IMR-90 (cell line): Measurements from ENCODE around the gene CD300LD. TPM values are rescaled to one million over a fixed set of nuclear protein-coding genes. Genes with fewer than 3 reads are reported as not detected.

Experiments
- ATAC-seq: fragments of 200-7000 bp; cut with Tn5 transposase; 2 replicates; pipeline ENCODE4 v1.9.1; 2020; ENCODE audit warnings: low read depth, mild to moderate bottlenecking, moderate library complexity
- BruUV-seq: library from RNA; stranded (reverse); fragments of 400-500 nt; replicated peaks from 2 replicates; lab custom pipeline; 2021; lab: Mats Ljungman, UMichigan
- CTCF ChIA-PET: fragments of 300-600 bp; formaldehyde crosslinking; extraction: SDS; loops from one replicate; lab custom pipeline; 2021; ENCODE audit warnings: antibody characterized with exemption; lab: Yijun Ruan, JAX
- POLR2A ChIA-PET: fragments of 300-600 bp; sonication (Branson Sonifier 250); formaldehyde crosslinking; loops from one replicate; lab custom pipeline; 2022; ENCODE audit warnings: antibody characterized with exemption; ENCODE audit not compliant: unreplicated experiment; lab: Charles Lee
- DNase-seq: peaks from one replicate; pipeline ENCODE4 v3.0.0; 2013
- H2AFZ ChIP-seq: replicated peaks from 2 replicates; pipeline ENCODE3; 2013; ENCODE audit warnings: low read length, mild to moderate bottlenecking; ENCODE audit not compliant: poor library complexity
- H2AK5ac ChIP-seq: 2 replicates; pipeline ENCODE4 v1.6.1; 2013; ENCODE audit warnings: low read depth, low read length, inconsistent platforms
- H2AK9ac ChIP-seq: replicated peaks from 2 replicates; pipeline ENCODE3; 2013; ENCODE audit warnings: mild to moderate bottlenecking, low read depth, low read length, moderate library complexity; ENCODE audit not compliant: poor library complexity
- H2BK120ac ChIP-seq: 2 replicates; pipeline ENCODE4 v1.6.1; 2013; ENCODE audit warnings: low read depth, low read length, inconsistent platforms
- H2BK15ac ChIP-seq: 3 replicates; pipeline ENCODE4 v1.6.1; 2013; ENCODE audit warnings: low read depth, low read length, inconsistent platforms
- H2BK20ac ChIP-seq: 2 replicates; pipeline ENCODE4 v1.6.1; 2013; ENCODE audit warnings: low read depth, mild to moderate bottlenecking, inconsistent platforms, low read length, moderate library complexity
- H2BK5ac ChIP-seq: 2 replicates; pipeline ENCODE4 v1.6.1; 2013; ENCODE audit warnings: mild to moderate bottlenecking, low read depth, low read length, inconsistent platforms; ENCODE audit not compliant: poor library complexity, severe bottlenecking
- H3K14ac ChIP-seq: replicated peaks from 2 replicates; pipeline ENCODE4 v1.6.1; 2013; ENCODE audit warnings: low read depth, low read length, inconsistent platforms
- H3K18ac ChIP-seq: 2 replicates; pipeline ENCODE4 v1.6.1; 2013; ENCODE audit warnings: low read depth, low read length, control low read depth
- H3K23ac ChIP-seq: 2 replicates; pipeline ENCODE4 v1.6.1; 2013; ENCODE audit warnings: low read depth, low read length, inconsistent platforms
- H3K27ac ChIP-seq: 2 replicates; pipeline ENCODE4 v1.5.1; 2013; ENCODE audit warnings: mild to moderate bottlenecking, control low read depth, low read length; ENCODE audit not compliant: insufficient read depth
- H3K27me3 ChIP-seq: 2 replicates; pipeline ENCODE4 v1.6.1; 2013; ENCODE audit warnings: low read length; ENCODE audit not compliant: control insufficient read depth, insufficient read depth
- H3K36me3 ChIP-seq: 2 replicates; pipeline ENCODE4 v1.6.1; 2013; ENCODE audit warnings: low read length, mixed read lengths; ENCODE audit not compliant: control insufficient read depth, insufficient read depth
- H3K4ac ChIP-seq: 2 replicates; pipeline ENCODE4 v1.6.1; 2013; ENCODE audit warnings: low read depth, low read length, inconsistent platforms
- H3K4me1 ChIP-seq: 2 replicates; pipeline ENCODE4 v1.6.1; 2013; ENCODE audit warnings: low read length, mixed read lengths; ENCODE audit not compliant: control insufficient read depth, insufficient read depth
- H3K4me2 ChIP-seq: 2 replicates; pipeline ENCODE4 v1.6.1; 2013; ENCODE audit warnings: low read depth, mild to moderate bottlenecking, control low read depth, low read length, moderate library complexity
- H3K4me3 ChIP-seq: 2 replicates; pipeline ENCODE4 v1.5.1; 2013; ENCODE audit warnings: low read depth, mild to moderate bottlenecking, control low read depth, low read length, moderate library complexity; ENCODE audit not compliant: insufficient read depth
- H3K56ac ChIP-seq: 2 replicates; pipeline ENCODE4 v1.6.1; 2013; ENCODE audit warnings: low read length, inconsistent platforms; ENCODE audit not compliant: insufficient read depth; ENCODE audit errors: extremely low read depth
- H3K79me1 ChIP-seq, 2 experiments: 2 replicates each; pipeline ENCODE4 v1.6.1; 2013; ENCODE audit warnings: low read length in 2 of 2, inconsistent platforms in 1 of 2, low read depth in 1 of 2
- H3K9ac ChIP-seq: 2 replicates; pipeline ENCODE4 v1.6.1; 2013; ENCODE audit warnings: low read depth, low read length, control low read depth
- H3K9me1 ChIP-seq: 2 replicates; pipeline ENCODE4 v1.6.1; 2013; ENCODE audit warnings: low read length, inconsistent platforms; ENCODE audit not compliant: insufficient read depth
- H3K9me3 ChIP-seq: 2 replicates; pipeline ENCODE4 v1.6.1; 2013; ENCODE audit warnings: low read length; ENCODE audit not compliant: control insufficient read depth, insufficient read depth
- H4K20me1 ChIP-seq: 2 replicates; pipeline ENCODE4 v1.6.1; 2013; ENCODE audit warnings: low read length, inconsistent platforms; ENCODE audit not compliant: insufficient read depth
- H4K5ac ChIP-seq: 2 replicates; pipeline ENCODE4 v1.6.1; 2013; ENCODE audit warnings: mild to moderate bottlenecking, low read depth, low read length, control low read depth
- H4K8ac ChIP-seq, 2 experiments: 2 replicates each; pipeline ENCODE4 v1.6.1; 2013; ENCODE audit warnings: low read depth in 2 of 2, low read length in 2 of 2, control low read depth in 1 of 2, inconsistent platforms in 1 of 2
- H4K91ac ChIP-seq: 2 replicates; pipeline ENCODE4 v1.6.1; 2013; ENCODE audit warnings: low read depth, low read length, inconsistent platforms; ENCODE audit not compliant: insufficient read depth
- BHLHE40 ChIP-seq: fragments of 150-350 bp; IDR thresholded peaks from 2 replicates; pipeline ENCODE4 v1.6.1; 2016; ENCODE audit warnings: mild to moderate bottlenecking, low read depth, low read length
- CEBPB ChIP-seq: IDR thresholded peaks from 2 replicates; pipeline ENCODE4 v1.6.1; 2012; ENCODE audit warnings: low read depth, low read length, improper control_type of control experiment
- CHD1 ChIP-seq: IDR thresholded peaks from 2 replicates; pipeline ENCODE4 v1.6.1; 2012; ENCODE audit warnings: low read depth, low read length, improper control_type of control experiment
- CTCF ChIP-seq: conservative IDR thresholded peaks from 2 replicates; pipeline ENCODE4 v1.5.1; 2012; ENCODE audit warnings: mild to moderate bottlenecking, low read depth, low read length, improper control_type of control experiment
- ELK1 ChIP-seq: fragments of 150-350 bp; IDR thresholded peaks from 2 replicates; pipeline ENCODE4 v1.6.1; 2016; ENCODE audit warnings: low read depth, mild to moderate bottlenecking, low read length, moderate library complexity, borderline replicate concordance
- MAFK ChIP-seq: IDR thresholded peaks from 2 replicates; pipeline ENCODE4 v1.6.1; 2012; ENCODE audit warnings: low read depth, low read length, improper control_type of control experiment
- MAZ ChIP-seq: IDR thresholded peaks from 2 replicates; pipeline ENCODE4 v1.6.1; 2012; ENCODE audit warnings: low read depth, mild to moderate bottlenecking, low read length, improper control_type of control experiment, moderate library complexity, borderline replicate concordance
- MXI1 ChIP-seq: IDR thresholded peaks from 2 replicates; pipeline ENCODE4 v1.6.1; 2012; ENCODE audit warnings: low read depth, mild to moderate bottlenecking, low read length, moderate library complexity, borderline replicate concordance
- NFE2L2 ChIP-seq: fragments of 150-350 bp; IDR thresholded peaks from 2 replicates; pipeline ENCODE4 v1.6.1; 2016; ENCODE audit warnings: low read depth, mild to moderate bottlenecking, low read length
- POLR2A ChIP-seq: IDR thresholded peaks from 2 replicates; pipeline ENCODE4 v1.6.1; 2012; ENCODE audit warnings: mild to moderate bottlenecking, low read depth, low read length
- RAD21 ChIP-seq: IDR thresholded peaks from 2 replicates; pipeline ENCODE4 v1.6.1; 2012; ENCODE audit warnings: low read length, improper control_type of control experiment
- RCOR1 ChIP-seq: IDR thresholded peaks from 2 replicates; pipeline ENCODE4 v1.6.1; 2012; ENCODE audit warnings: mild to moderate bottlenecking, low read length, improper control_type of control experiment; ENCODE audit not compliant: insufficient replicate concordance
- RFX5 ChIP-seq: IDR thresholded peaks from 2 replicates; pipeline ENCODE4 v1.8.0; 2012; ENCODE audit warnings: low read depth, mild to moderate bottlenecking, low read length, moderate library complexity
- SMC3 ChIP-seq: fragments of 150-350 bp; IDR thresholded peaks from 2 replicates; pipeline ENCODE4 v1.6.1; 2016; ENCODE audit warnings: low read depth, mild to moderate bottlenecking, antibody characterized with exemption, low read length, moderate library complexity
- USF2 ChIP-seq: fragments of 150-350 bp; IDR thresholded peaks from 2 replicates; pipeline ENCODE4 v1.6.1; 2017; ENCODE audit warnings: mild to moderate bottlenecking, antibody characterized with exemption, low read length, low read depth
- WGBS, 2 experiments: methylation state at CpG; one replicate each; pipeline versions ENCODE4 v1.1.5 to v1.1.7; 2013; ENCODE audit warnings: missing lambda C conversion rate in 2 of 2; ENCODE audit not compliant: insufficient read length in 1 of 2; ENCODE audit errors: extremely low coverage in 2 of 2; 5-methylcytosine and 5-hydroxymethylcytosine counted together
- dilution Hi-C: fragments of 300-500 bp; cut with HindIII; formaldehyde crosslinking; loops from one replicate; pipeline ENCODE4 v1.14.3; 2018; ENCODE audit warnings: low sequenced_read_pairs; ENCODE audit not compliant: unreplicated experiment
- in situ Hi-C: fragments of 300-500 bp; cut with MboI; formaldehyde crosslinking; loops from 3 replicates; pipeline ENCODE4 v1.14.3; 2019; ENCODE audit warnings: low sequenced_read_pairs, inconsistent platforms, mixed read lengths
- intact Hi-C: fragments of 100-400 bp; cut with micrococcal nuclease; formaldehyde crosslinking; loops from 2 replicates; pipeline ENCODE4 v1.10.0; 2022
- polyA plus RNA-seq, 3 experiments: library from polyadenylated mRNA; depleted of rRNA; stranded (reverse); fragments of >200 nt; gene quantifications; 2 replicates each; pipeline ENCODE4 v1.2.3, GENCODE V29; 2012; ENCODE audit warnings: low replicate concordance in 1 of 3
- total RNA-seq: library from RNA; depleted of rRNA; stranded (reverse); fragments of >200 nt; gene quantifications from 2 replicates; pipeline ENCODE4 v1.2.3, GENCODE V29; 2012

CD300LD gene
- total and polyA plus RNA-seq, 2 of the 4 experiments (the other 2 are of a cell fraction): not detected

- no peaks in the 10 kb centered on the region for H3K36me3 ChIP-seq
- H3K9ac ChIP-seq: no peak overlapping the region
- H3K4me3 ChIP-seq: no peak overlapping the region
- H3K4me1 ChIP-seq: no peaks in the 10 kb centered on the region
- BruUV-seq: no TSS peak
- H3K14ac ChIP-seq: no peak overlapping the region
- CTCF ChIA-PET: no interaction called here
- H2BK20ac ChIP-seq: no peak overlapping the region
- ATAC-seq: no peak
- H3K79me1 ChIP-seq: no peaks in the 10 kb centered on the region
- H2AFZ ChIP-seq: no peak overlapping the region
- H3K9me3 ChIP-seq: peaks cover 28% of the 10 kb centered on the region
- H4K91ac ChIP-seq: no peak overlapping the region
- no CpG with 5 or more reads among the region's 6 CpGs for WGBS, 2 experiments
- in situ Hi-C loops: no loop called here
- H3K9me1 ChIP-seq: no peaks in the 10 kb centered on the region
- POLR2A ChIA-PET: no interaction called here
- H2AK5ac ChIP-seq: no peak overlapping the region
- no peak overlapping the region for H2BK120ac ChIP-seq
- H2AK9ac ChIP-seq: no peak overlapping the region
- H3K56ac ChIP-seq: no peak overlapping the region
- no peak for TF ChIP-seq POLR2A
- TF ChIP-seq USF2: no peak
- TF ChIP-seq CTCF: no peak
- TF ChIP-seq MXI1: no peak
- TF ChIP-seq CHD1: no peak
- TF ChIP-seq RCOR1: no peak
- no peak for TF ChIP-seq RFX5
- no peak for TF ChIP-seq BHLHE40
- no peak for TF ChIP-seq SMC3
- no peak for TF ChIP-seq RAD21
- TF ChIP-seq MAFK: no peak
- no peak for TF ChIP-seq ELK1
- no peak for TF ChIP-seq CEBPB
- TF ChIP-seq MAZ: no peak
- no peak for TF ChIP-seq NFE2L2
- H2BK15ac ChIP-seq: no peak overlapping the region
- H3K23ac ChIP-seq: no peak overlapping the region
- no peak overlapping the region for H4K8ac ChIP-seq
- dilution Hi-C loops: no loop called here
- H2BK5ac ChIP-seq: no peak overlapping the region
- H3K27ac ChIP-seq: no peak overlapping the region
- H3K18ac ChIP-seq: no peak overlapping the region
- H4K20me1 ChIP-seq: no peaks in the 10 kb centered on the region
- no peak for DNase-seq
- H3K27me3 ChIP-seq: no peaks in the 10 kb centered on the region
- no peak overlapping the region for H3K4ac ChIP-seq
- no peak overlapping the region for H4K5ac ChIP-seq
- intact Hi-C loops: no loop called here
- no peak overlapping the region for H3K4me2 ChIP-seq
These were observed 20.0 kb upstream of the CD300LD start for GRCh38 chr17:74612046-74612445.
